ENCODE data around the gene SEC24B. TPM values are rescaled to one million over a fixed set of nuclear protein-coding genes. Genes with fewer than 3 reads are reported as not detected.
"Not testable (repeated sequence)": the region's sequence is repeated elsewhere in the genome, so short reads cannot be mapped to it uniquely, and the experiment has no call there.

Gene SEC24B
- total RNA-seq, 2 experiments from 2014 or later = 24.7 to 25.2 TPM

- H3K4me3 Mint-ChIP-seq; intact Hi-C loops (cut with micrococcal nuclease); H3K4me1 Mint-ChIP-seq (ENCODE audit: low read depth); H3K9me3 Mint-ChIP-seq; DNase-seq; POLR2A ChIA-PET; H3K27ac Mint-ChIP-seq; H3K27me3 Mint-ChIP-seq: not testable (repeated sequence)
- CTCF ChIA-PET = interaction anchor here (1.1 kb wide), 1 partner anchor 87 kb away, joined by 3 read pairs; no protein-coding TSS in a partner anchor
- H3K36me3 Mint-ChIP-seq = peaks cover 36% of the 10 kb centered on the region
These were observed 79.8 kb downstream of the SEC24B start for GRCh38 chr4:109513368-109513767.

GRCh38 chr4:109532182-109532581 lies 98.6 kb downstream of the SEC24B start:
- Mint-ChIP-seq H3K4me1 (ENCODE audit: low read depth) (no peaks in the 10 kb centered on the region), H3K36me3 (peaks cover 38% of the 10 kb centered on the region), H3K4me3 (no peak overlapping the region), H3K27ac (no peak overlapping the region), H3K27me3 (no peaks in the 10 kb centered on the region), H3K9me3 (no peaks in the 10 kb centered on the region)
- intact Hi-C loops (cut with micrococcal nuclease) = no loop called here
- DNase-seq = no peak
- POLR2A ChIA-PET = interaction anchor here (1.0 kb wide), 1 partner anchor 10 kb away, joined by 4 read pairs; no protein-coding TSS in a partner anchor
- CTCF ChIA-PET = no interaction called here

- Mint-ChIP-seq H3K36me3 (peaks cover 5% of the 10 kb centered on the region), H3K9me3 (peaks cover 7% of the 10 kb centered on the region), H3K4me1 (ENCODE audit: low read depth) (peaks cover 16% of the 10 kb centered on the region), H3K4me3 (no peak overlapping the region), H3K27ac (no peak overlapping the region), H3K27me3 (no peaks in the 10 kb centered on the region)
- DNase-seq = no peak
- CTCF ChIA-PET = no interaction called here
- POLR2A ChIA-PET = no interaction called here
- intact Hi-C loops (cut with micrococcal nuclease) = no loop called here
These were observed 111.8 kb downstream of the SEC24B start for GRCh38 chr4:109545401-109545800.

GRCh38 chr4:109547394-109547793 lies 113.8 kb downstream of the SEC24B start:
- Mint-ChIP-seq H3K27me3 (no peaks in the 10 kb centered on the region), H3K27ac (peak overlapping the region; percentile 3), H3K36me3 (peaks cover 4% of the 10 kb centered on the region), H3K4me1 (ENCODE audit: low read depth) (peaks cover 16% of the 10 kb centered on the region), H3K4me3 (no peak overlapping the region), H3K9me3 (peaks cover 7% of the 10 kb centered on the region)
- intact Hi-C loops (cut with micrococcal nuclease) = no loop called here
- ChIA-PET CTCF (no interaction called here), POLR2A (no interaction called here)
- no peak for DNase-seq

GRCh38 chr4:109548655-109549054 lies 115.0 kb downstream of the SEC24B start:
- ChIA-PET CTCF (no interaction called here), POLR2A (interaction anchor here (1.0 to 1.4 kb wide), 2 partner anchors 9 to 12 kb away, joined by 3 to 5 read pairs; no protein-coding TSS in a partner anchor)
- Mint-ChIP-seq H3K9me3 (peaks cover 7% of the 10 kb centered on the region), H3K4me3 (no peak overlapping the region), H3K36me3 (peaks cover 5% of the 10 kb centered on the region), H3K27ac (peak overlapping the region; percentile 58), H3K27me3 (no peaks in the 10 kb centered on the region), H3K4me1 (ENCODE audit: low read depth) (peaks cover 16% of the 10 kb centered on the region)
- peak; percentile 62 for DNase-seq
- intact Hi-C loops (cut with micrococcal nuclease) = no loop called here

GRCh38 chr4:109552237-109552636 lies 118.6 kb downstream of the SEC24B start:
- Mint-ChIP-seq H3K9me3 (peaks cover 7% of the 10 kb centered on the region), H3K4me1 (ENCODE audit: low read depth) (peaks cover 19% of the 10 kb centered on the region), H3K27ac (no peak overlapping the region), H3K4me3 (no peak overlapping the region), H3K27me3 (no peaks in the 10 kb centered on the region), H3K36me3 (peaks cover 6% of the 10 kb centered on the region)
- ChIA-PET CTCF (no interaction called here), POLR2A (no interaction called here)
- intact Hi-C loops (cut with micrococcal nuclease) = no loop called here
- DNase-seq = no peak

- Mint-ChIP-seq H3K4me1 (ENCODE audit: low read depth) (peaks cover 15% of the 10 kb centered on the region), H3K27me3 (no peaks in the 10 kb centered on the region), H3K36me3 (peaks cover 8% of the 10 kb centered on the region), H3K27ac (no peak overlapping the region), H3K4me3 (no peak overlapping the region), H3K9me3 (peaks cover 8% of the 10 kb centered on the region)
- ChIA-PET CTCF (no interaction called here), POLR2A (no interaction called here)
- intact Hi-C loops (cut with micrococcal nuclease) = no loop called here
- DNase-seq = no peak
These were observed 119.5 kb downstream of the SEC24B start for GRCh38 chr4:109553130-109553529.

- DNase-seq = no peak
- Mint-ChIP-seq H3K27ac (no peak overlapping the region), H3K4me1 (ENCODE audit: low read depth) (peaks cover 13% of the 10 kb centered on the region), H3K27me3 (no peaks in the 10 kb centered on the region), H3K4me3 (no peak overlapping the region), H3K36me3 (peaks cover 6% of the 10 kb centered on the region), H3K9me3 (peaks cover 5% of the 10 kb centered on the region)
- CTCF ChIA-PET = no interaction called here
- POLR2A ChIA-PET = no interaction called here
- intact Hi-C loops (cut with micrococcal nuclease) = no loop called here
These were observed 121.4 kb downstream of the SEC24B start for GRCh38 chr4:109554971-109555370.

GRCh38 chr4:109557433-109557832 lies 123.8 kb downstream of the SEC24B start:
- Mint-ChIP-seq H3K36me3 (peaks cover 9% of the 10 kb centered on the region), H3K9me3 (peaks cover 5% of the 10 kb centered on the region), H3K27me3 (no peaks in the 10 kb centered on the region), H3K4me1 (ENCODE audit: low read depth) (peaks cover 26% of the 10 kb centered on the region), H3K27ac (no peak overlapping the region), H3K4me3 (no peak overlapping the region)
- DNase-seq = no peak
- ChIA-PET POLR2A (interaction anchor here (1.5 to 3.4 kb wide), 2 partner anchors 9 to 124 kb away, joined by 5 to 25 read pairs; partner anchors contain the start of gene SEC24B), CTCF (no interaction called here)
- intact Hi-C loops (cut with micrococcal nuclease) = no loop called here

GRCh38 chr4:109558095-109558494 lies 124.5 kb downstream of the SEC24B start:
- H3K27me3 Mint-ChIP-seq; H3K4me3 Mint-ChIP-seq; H3K9me3 Mint-ChIP-seq; intact Hi-C loops (cut with micrococcal nuclease): not testable (repeated sequence)
- DNase-seq = peak; percentile 53
- POLR2A ChIA-PET = interaction anchor here (1.5 to 3.4 kb wide), 2 partner anchors 10 to 125 kb away, joined by 5 to 25 read pairs; partner anchors contain the start of gene SEC24B
- H3K36me3 Mint-ChIP-seq = peaks cover 13% of the 10 kb centered on the region
- H3K27ac Mint-ChIP-seq = peak overlapping the region; percentile 62
- H3K4me1 Mint-ChIP-seq (ENCODE audit: low read depth) = peaks cover 33% of the 10 kb centered on the region
- CTCF ChIA-PET = interaction anchor here (0.6 to 1.6 kb wide), 2 partner anchors 101 to 145 kb away, joined by 3 to 4 read pairs; partner anchors contain the start of gene CASP6

- Mint-ChIP-seq H3K4me1 (ENCODE audit: low read depth) (peaks cover 47% of the 10 kb centered on the region), H3K27me3 (no peaks in the 10 kb centered on the region), H3K9me3 (peaks cover 5% of the 10 kb centered on the region), H3K36me3 (peaks cover 16% of the 10 kb centered on the region), H3K4me3 (peak overlapping the region; percentile 84), H3K27ac (peak overlapping the region; percentile 92)
- POLR2A ChIA-PET = interaction anchor here (0.6 to 3.4 kb wide), 8 partner anchors 12 to 170 kb away, joined by 4 to 25 read pairs (median 10); partner anchors contain the start of genes PLA2G12A and SEC24B
- CTCF ChIA-PET = interaction anchor here (0.7 to 1.7 kb wide), 6 partner anchors 13 to 255 kb away, joined by 3 to 6 read pairs (median 4); partner anchors contain the start of gene CASP6
- intact Hi-C loops (cut with micrococcal nuclease) = no loop called here
- DNase-seq = peak; percentile 58
These were observed 126.0 kb downstream of the SEC24B start for GRCh38 chr4:109559625-109559982.

- intact Hi-C loops (cut with micrococcal nuclease) = loop anchor here (1.0 to 10.0 kb wide), 5 partner anchors 127 to 1395 kb away; partner anchors contain the start of genes ELOVL6, LEF1 and SEC24B
- H3K4me3 Mint-ChIP-seq = peak within 1 kb of the TSS; percentile 84
- DNase-seq = peak; percentile 95
- CTCF ChIA-PET = interaction anchor here (0.7 to 1.7 kb wide), 6 partner anchors 12 to 260 kb away, joined by 3 to 6 read pairs (median 4); no protein-coding TSS in a partner anchor
- peak within 1 kb of the TSS; percentile 92 for H3K27ac Mint-ChIP-seq
- POLR2A ChIA-PET = interaction anchor here (0.6 to 3.4 kb wide), 8 partner anchors 12 to 170 kb away, joined by 4 to 25 read pairs (median 10); partner anchors contain the start of genes PLA2G12A and SEC24B
- peaks cover 52% of the 10 kb centered on the region for H3K4me1 Mint-ChIP-seq (ENCODE audit: low read depth)
- peaks cover 20% of the 10 kb centered on the region for H3K36me3 Mint-ChIP-seq
- no peaks in the 10 kb centered on the region for H3K27me3 Mint-ChIP-seq
- H3K9me3 Mint-ChIP-seq = peaks cover 5% of the 10 kb centered on the region
These were observed 126.5 kb downstream of the SEC24B start, which contains the start of gene MCUB for GRCh38 chr4:109559983-109560686. Gene MCUB, plus strand, starts transcription at chr4:109560246. Its CDS starts 92 bp downstream, at chr4:109560338.

Data from activated CD4-positive, alpha-beta memory T cell treated with anti-CD3 and anti-CD28 coated beads for 36 hours (primary cell).